CD8-positive, alpha-beta memory T cell (primary cell): Measurements from ENCODE around the gene LEF1. TPM values are rescaled to one million over a fixed set of nuclear protein-coding genes. Genes with fewer than 3 reads are reported as not detected.

ENCODE experiments used
- CTCF ChIA-PET: fragments of 350-600 bp; sonication (Branson Sonifier 250); formaldehyde crosslinking; loops from one replicate; lab custom pipeline; 2021; ENCODE audit warnings: antibody characterized with exemption; lab: Charles Lee
- POLR2A ChIA-PET: fragments of 350-600 bp; sonication (Branson Sonifier 250); formaldehyde crosslinking; loops from one replicate; lab custom pipeline; 2021; ENCODE audit warnings: antibody characterized with exemption; lab: Charles Lee
- DNase-seq, 5 donors: peaks; one replicate each; pipeline versions ENCODE4 v3.0.0 to v3.0.0-alpha.2; 2020 to 2022; ENCODE audit warnings: mixed read lengths in 1 of 5
- H3K27ac ChIP-seq: one replicate; pipeline ENCODE4 v1.7.0; 2013; ENCODE audit warnings: low read depth, mild to moderate bottlenecking, low read length, moderate library complexity
- H3K27me3 ChIP-seq: 2 replicates; pipeline ENCODE4 v1.7.0; 2013; ENCODE audit warnings: low read length, mild to moderate bottlenecking; ENCODE audit not compliant: insufficient read depth, poor library complexity, severe bottlenecking
- H3K36me3 ChIP-seq: 2 replicates; pipeline ENCODE4 v1.7.0; 2013; ENCODE audit warnings: mild to moderate bottlenecking, low read length, moderate library complexity; ENCODE audit not compliant: insufficient read depth
- H3K4me1 ChIP-seq: 2 replicates; pipeline ENCODE4 v1.7.0; 2013; ENCODE audit warnings: mild to moderate bottlenecking, low read length, moderate library complexity; ENCODE audit not compliant: insufficient read depth
- H3K4me3 ChIP-seq: 2 replicates; pipeline ENCODE4 v1.7.0; 2013; ENCODE audit warnings: mild to moderate bottlenecking, low read length
- H3K9me3 ChIP-seq: 2 replicates; pipeline ENCODE4 v1.7.0; 2013; ENCODE audit warnings: mild to moderate bottlenecking, low read length
- H3K27ac Mint-ChIP-seq, 8 donors: one replicate each; pipeline ENCODE4 v1.8.0; 2020 to 2021; ENCODE audit warnings: mixed read lengths in 8 of 8, mild to moderate bottlenecking in 6 of 8, inconsistent platforms in 3 of 8, moderate library complexity in 3 of 8
- H3K27me3 Mint-ChIP-seq, 2 donors: one replicate each; pipeline ENCODE4 v1.8.0; 2020 to 2021; ENCODE audit warnings: mixed read lengths in 2 of 2, mild to moderate bottlenecking in 1 of 2, moderate library complexity in 1 of 2
- H3K36me3 Mint-ChIP-seq, 3 donors: one replicate each; pipeline ENCODE4 v1.8.0; 2020 to 2021; ENCODE audit warnings: mixed read lengths in 3 of 3, inconsistent platforms in 1 of 3, mild to moderate bottlenecking in 1 of 3
- H3K4me1 Mint-ChIP-seq, 3 donors: one replicate each; pipeline ENCODE4 v1.8.0; 2020 to 2021; ENCODE audit warnings: mixed read lengths in 3 of 3, inconsistent platforms in 1 of 3, mild to moderate bottlenecking in 1 of 3
- H3K4me3 Mint-ChIP-seq, 7 donors: one replicate each; pipeline ENCODE4 v1.8.0; 2020 to 2021; ENCODE audit warnings: mixed read lengths in 7 of 7, mild to moderate bottlenecking in 6 of 7, moderate library complexity in 4 of 7, inconsistent platforms in 2 of 7
- H3K9me3 Mint-ChIP-seq, 5 donors: one replicate each; pipeline ENCODE4 v1.8.0; 2020 to 2022; ENCODE audit warnings: mixed read lengths in 5 of 5, mild to moderate bottlenecking in 3 of 5, moderate library complexity in 2 of 5, inconsistent platforms in 1 of 5
- polyA plus RNA-seq: library from polyadenylated mRNA; unstranded; fragments of 300-500 nt; fragmentation: Illumina TruSeq; gene quantifications from one replicate; pipeline ENCODE4 v1.2.3, GENCODE V29; 2021
- total RNA-seq, 2 experiments: library from RNA; stranded (reverse); gene quantifications; one replicate each; pipeline ENCODE4 v1.2.3, GENCODE V29; 2021

Gene LEF1
- total and polyA plus RNA-seq, 3 experiments from 2014 or later = 53.2 to 230 (median 55.1) TPM

GRCh38 chr4:108205859-108206258 is 37.1 kb upstream of the LEF1 start:
- Histone ChIP-seq H3K27me3 (no peaks in the 10 kb centered on the region), H3K27ac (no peak overlapping the region), H3K4me3 (no peak overlapping the region), H3K36me3 (no peaks in the 10 kb centered on the region), H3K9me3 (no peaks in the 10 kb centered on the region), H3K4me1 (no peaks in the 10 kb centered on the region)
- Mint-ChIP-seq H3K4me1 (no peaks in the 10 kb centered on the region), H3K27ac (no peak overlapping the region), H3K36me3 (peaks cover 0 to 12% (median 0%) of the 10 kb centered on the region in 3 donors), H3K4me3 (no peak overlapping the region), H3K9me3 (no peaks in the 10 kb centered on the region), H3K27me3 (peaks cover 5 to 13% of the 10 kb centered on the region in 2 donors)
- ChIA-PET CTCF (no interaction called here), POLR2A (no interaction called here)
- DNase-seq = no peak

- CTCF ChIA-PET = no interaction called here
- peak overlapping the region in 1 of 8 donors; percentile 38 for H3K27ac Mint-ChIP-seq
- peaks cover 8 to 16% of the 10 kb centered on the region in 2 donors for H3K27me3 Mint-ChIP-seq
- POLR2A ChIA-PET = no interaction called here
- no peaks in the 10 kb centered on the region for H3K27me3 ChIP-seq
- no peak overlapping the region for H3K4me3 ChIP-seq
- H3K4me3 Mint-ChIP-seq = no peak overlapping the region
- H3K36me3 Mint-ChIP-seq = peaks cover 0 to 12% (median 0%) of the 10 kb centered on the region in 3 donors
- H3K36me3 ChIP-seq = no peaks in the 10 kb centered on the region
- no peak for DNase-seq
- no peaks in the 10 kb centered on the region for H3K4me1 ChIP-seq
- H3K27ac ChIP-seq = no peak overlapping the region
- H3K4me1 Mint-ChIP-seq = no peaks in the 10 kb centered on the region
- no peaks in the 10 kb centered on the region for H3K9me3 ChIP-seq
- no peaks in the 10 kb centered on the region for H3K9me3 Mint-ChIP-seq
These were observed 35.8 kb upstream of the LEF1 start for GRCh38 chr4:108204518-108204917.

DNA sequence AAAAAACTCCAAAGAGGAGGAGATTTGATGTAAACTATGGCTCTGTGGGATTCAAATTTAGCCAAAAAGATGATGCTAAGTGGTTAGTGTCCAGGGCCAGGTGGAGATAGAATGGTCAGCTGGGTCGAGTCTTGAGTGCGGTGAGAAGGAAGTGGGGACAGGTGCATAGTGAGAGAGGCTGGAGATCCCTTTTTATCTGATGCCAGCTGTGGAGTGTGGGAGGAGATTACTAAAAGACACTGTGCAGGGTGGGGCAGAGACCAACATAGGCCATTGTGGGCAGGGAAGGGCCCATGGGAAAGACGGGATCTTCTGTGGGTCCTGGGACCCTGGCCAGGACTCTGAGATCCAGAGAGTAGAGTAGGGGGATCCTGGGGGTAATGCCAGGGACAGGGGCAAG is 34.6 kb upstream of the LEF1 start:
- no peaks in the 10 kb centered on the region for H3K36me3 ChIP-seq
- DNase-seq = no peak
- H3K36me3 Mint-ChIP-seq = peaks cover 0 to 12% (median 0%) of the 10 kb centered on the region in 3 donors
- H3K4me1 Mint-ChIP-seq = no peaks in the 10 kb centered on the region
- POLR2A ChIA-PET = no interaction called here
- H3K4me1 ChIP-seq = no peaks in the 10 kb centered on the region
- H3K4me3 ChIP-seq = no peak overlapping the region
- CTCF ChIA-PET = no interaction called here
- no peak overlapping the region for H3K4me3 Mint-ChIP-seq
- H3K27me3 Mint-ChIP-seq = peaks cover 8 to 16% of the 10 kb centered on the region in 2 donors
- H3K27ac ChIP-seq = no peak overlapping the region
- H3K9me3 Mint-ChIP-seq = no peaks in the 10 kb centered on the region
- no peaks in the 10 kb centered on the region for H3K27me3 ChIP-seq
- H3K27ac Mint-ChIP-seq = no peak overlapping the region
- no peaks in the 10 kb centered on the region for H3K9me3 ChIP-seq

GRCh38 chr4:108201774-108202173 is 33.0 kb upstream of the LEF1 start:
- Histone ChIP-seq H3K9me3 (no peaks in the 10 kb centered on the region), H3K27me3 (no peaks in the 10 kb centered on the region), H3K4me3 (no peak overlapping the region), H3K36me3 (no peaks in the 10 kb centered on the region), H3K27ac (no peak overlapping the region), H3K4me1 (no peaks in the 10 kb centered on the region)
- no peak overlapping the region for H3K27ac Mint-ChIP-seq
- H3K27me3 Mint-ChIP-seq = peaks cover 8 to 16% of the 10 kb centered on the region in 2 donors
- no peak overlapping the region for H3K4me3 Mint-ChIP-seq
- H3K9me3 Mint-ChIP-seq = no peaks in the 10 kb centered on the region
- ChIA-PET CTCF (no interaction called here), POLR2A (no interaction called here)
- peaks cover 0 to 12% (median 0%) of the 10 kb centered on the region in 3 donors for H3K36me3 Mint-ChIP-seq
- no peak for DNase-seq
- no peaks in the 10 kb centered on the region for H3K4me1 Mint-ChIP-seq

DNA sequence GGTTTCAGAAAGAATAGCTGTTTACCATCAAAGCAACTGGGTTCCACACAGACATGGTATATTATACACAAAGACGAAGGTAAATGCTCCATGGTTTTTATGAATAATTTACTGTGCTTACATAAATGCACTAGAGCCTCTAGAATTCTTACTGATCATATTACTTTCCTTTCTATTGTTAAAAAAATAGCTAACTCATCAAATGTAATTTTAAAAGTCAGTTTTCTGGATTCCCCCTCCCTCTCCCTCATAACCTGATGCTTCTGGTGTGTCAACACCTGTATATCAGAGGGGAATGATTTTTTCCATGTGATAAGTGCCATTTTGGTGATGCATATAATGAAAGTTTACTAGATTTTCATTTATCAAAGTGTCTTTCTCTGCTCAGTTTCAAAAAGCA is 31.1 kb upstream of the LEF1 start:
- DNase-seq = no peak
- H3K9me3 Mint-ChIP-seq = no peaks in the 10 kb centered on the region
- CTCF ChIA-PET = no interaction called here
- no peaks in the 10 kb centered on the region for H3K9me3 ChIP-seq
- no peaks in the 10 kb centered on the region for H3K27me3 ChIP-seq
- peaks cover 0 to 12% (median 0%) of the 10 kb centered on the region in 3 donors for H3K36me3 Mint-ChIP-seq
- H3K4me3 Mint-ChIP-seq = no peak overlapping the region
- no peaks in the 10 kb centered on the region for H3K4me1 ChIP-seq
- POLR2A ChIA-PET = no interaction called here
- no peak overlapping the region for H3K27ac Mint-ChIP-seq
- H3K4me1 Mint-ChIP-seq = no peaks in the 10 kb centered on the region
- H3K27ac ChIP-seq = no peak overlapping the region
- H3K4me3 ChIP-seq = no peak overlapping the region
- H3K27me3 Mint-ChIP-seq = peaks cover 8 to 12% of the 10 kb centered on the region in 2 donors
- H3K36me3 ChIP-seq = no peaks in the 10 kb centered on the region

GRCh38 chr4:108193886-108194672 is 25.3 kb upstream of the LEF1 start:
- no peaks in the 10 kb centered on the region for H3K27me3 ChIP-seq
- ChIA-PET CTCF (interaction anchor here (0.9 to 1.8 kb wide), 2 partner anchors 10 to 12 kb away, joined by 3 to 4 read pairs; no protein-coding TSS in a partner anchor), POLR2A (no interaction called here)
- no peaks in the 10 kb centered on the region for H3K4me1 ChIP-seq
- no peak overlapping the region for H3K27ac ChIP-seq
- Mint-ChIP-seq H3K4me3 (no peak overlapping the region), H3K36me3 (peaks cover 0 to 4% (median 2%) of the 10 kb centered on the region in 3 donors), H3K27ac (no peak overlapping the region), H3K27me3 (peaks cover 6 to 12% of the 10 kb centered on the region in 2 donors), H3K4me1 (peaks cover 0 to 3% (median 0%) of the 10 kb centered on the region in 3 donors), H3K9me3 (no peaks in the 10 kb centered on the region)
- H3K4me3 ChIP-seq = no peak overlapping the region
- no peaks in the 10 kb centered on the region for H3K36me3 ChIP-seq
- DNase-seq = no peak
- no peaks in the 10 kb centered on the region for H3K9me3 ChIP-seq

GRCh38 chr4:108192935-108193334 is 24.2 kb upstream of the LEF1 start:
- Histone ChIP-seq H3K36me3 (no peaks in the 10 kb centered on the region), H3K4me3 (no peak overlapping the region), H3K27ac (no peak overlapping the region), H3K9me3 (no peaks in the 10 kb centered on the region), H3K4me1 (no peaks in the 10 kb centered on the region), H3K27me3 (no peaks in the 10 kb centered on the region)
- H3K36me3 Mint-ChIP-seq = peaks cover 0 to 4% (median 2%) of the 10 kb centered on the region in 3 donors
- DNase-seq = no peak
- peaks cover 0 to 3% (median 0%) of the 10 kb centered on the region in 3 donors for H3K4me1 Mint-ChIP-seq
- no peaks in the 10 kb centered on the region for H3K9me3 Mint-ChIP-seq
- no peak overlapping the region for H3K4me3 Mint-ChIP-seq
- ChIA-PET POLR2A (no interaction called here), CTCF (no interaction called here)
- H3K27ac Mint-ChIP-seq = no peak overlapping the region
- H3K27me3 Mint-ChIP-seq = peaks cover 6 to 12% of the 10 kb centered on the region in 2 donors

- Histone ChIP-seq H3K4me3 (no peak overlapping the region), H3K27me3 (no peaks in the 10 kb centered on the region), H3K36me3 (no peaks in the 10 kb centered on the region), H3K27ac (no peak overlapping the region), H3K4me1 (no peaks in the 10 kb centered on the region), H3K9me3 (no peaks in the 10 kb centered on the region)
- DNase-seq = no peak
- Mint-ChIP-seq H3K4me1 (peaks cover 0 to 3% (median 0%) of the 10 kb centered on the region in 3 donors), H3K4me3 (no peak overlapping the region), H3K36me3 (peaks cover 0 to 4% (median 2%) of the 10 kb centered on the region in 3 donors), H3K27me3 (peaks cover 6 to 12% of the 10 kb centered on the region in 2 donors), H3K9me3 (no peaks in the 10 kb centered on the region), H3K27ac (no peak overlapping the region)
- ChIA-PET CTCF (no interaction called here), POLR2A (interaction anchor here (0.7 kb wide), 1 partner anchor 351 kb away, joined by 3 read pairs; no protein-coding TSS in a partner anchor)
These were observed 23.3 kb upstream of the LEF1 start for GRCh38 chr4:108192056-108192455.
